GM19324 (cell line): ENCODE results near the gene PNRC2.
"Not testable (repeated sequence)": the region's sequence is repeated elsewhere in the genome, so short reads cannot be mapped to it uniquely, and the experiment has no call there.

Experiments
- ATAC-seq: cut with Tn5 transposase; IDR thresholded peaks from one replicate; pipeline ENCODE4 v1.9.1; 2021; ENCODE audit warnings: mild to moderate bottlenecking, moderate library complexity; ENCODE audit not compliant: unreplicated experiment, low FRiP score

The PNRC2 gene

DNA sequence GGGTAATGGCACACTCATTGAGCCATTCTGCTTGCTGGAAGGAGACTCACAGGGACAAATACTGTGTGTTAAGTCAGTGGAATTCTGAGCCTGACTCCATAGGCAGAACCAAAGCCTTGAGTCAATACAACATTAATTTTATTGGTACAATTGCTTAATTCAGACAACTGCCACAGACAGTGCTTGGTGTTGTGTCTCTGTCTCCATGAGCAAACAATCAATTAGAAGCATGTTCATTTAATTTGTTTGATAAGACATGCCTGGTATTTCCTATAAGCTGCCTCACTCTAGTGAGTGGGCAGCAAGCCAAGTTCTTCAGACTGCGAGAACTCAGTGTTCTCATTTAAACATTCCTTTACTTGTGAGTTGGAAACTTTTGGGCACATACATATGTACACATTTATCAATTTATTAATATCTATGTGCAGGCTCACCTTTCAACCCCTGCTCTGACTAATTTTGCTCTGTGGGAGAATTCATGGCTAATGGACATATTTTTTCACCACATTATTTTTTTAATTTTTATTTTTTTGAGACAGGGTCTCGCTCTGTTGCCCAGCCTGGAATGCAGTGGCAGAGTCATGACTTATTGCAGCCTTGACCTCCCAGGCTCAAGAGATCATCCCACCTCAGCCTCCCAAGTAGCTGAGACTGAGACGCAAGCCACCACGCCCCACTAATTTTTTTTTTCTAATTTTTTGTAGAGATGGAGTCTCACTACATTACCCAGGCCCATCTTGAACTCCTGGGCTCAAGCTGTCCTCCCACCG lies 25.0 kb downstream of the PNRC2 start:
- ATAC-seq = no peak

DNA sequence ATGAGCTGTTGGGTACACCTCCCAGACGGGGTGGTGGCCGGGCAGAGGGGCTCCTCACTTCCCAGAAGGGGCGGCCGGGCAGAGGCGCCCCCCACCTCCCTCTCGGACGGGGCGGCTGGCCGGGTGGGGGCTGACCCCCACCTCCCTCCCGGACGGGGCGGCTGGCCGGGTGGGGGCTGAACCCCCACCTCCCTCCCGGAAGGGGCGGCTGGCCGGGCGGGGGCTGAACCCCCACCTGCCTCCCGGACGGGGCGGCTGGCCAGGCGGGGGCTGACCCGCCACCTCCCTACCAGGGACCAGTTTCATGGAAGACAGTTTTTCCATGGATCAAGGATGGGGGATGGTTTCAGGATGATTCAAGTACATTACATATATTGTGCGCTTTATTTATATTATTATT lies 27.4 kb downstream of the PNRC2 start:
- ATAC-seq = not testable (repeated sequence)

DNA sequence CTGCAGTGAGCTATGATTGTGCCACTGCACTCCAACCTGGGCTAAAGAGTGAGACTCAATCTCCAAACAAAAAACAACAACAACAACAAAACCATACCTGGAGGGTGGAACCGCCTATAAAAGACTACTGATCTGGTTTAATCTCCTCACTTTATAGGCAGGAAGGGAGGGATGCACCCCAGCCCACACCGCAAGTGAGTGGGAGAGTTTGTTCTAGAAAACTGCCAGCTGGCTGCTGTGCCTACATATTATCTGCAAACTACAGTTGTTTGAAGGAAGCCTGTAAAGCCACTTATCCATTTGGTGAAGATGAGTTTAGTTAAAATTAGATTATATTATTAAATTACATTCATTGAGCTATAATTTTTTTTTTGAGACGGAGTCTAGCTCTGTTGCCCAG lies 29.6 kb downstream of the PNRC2 start:
- ATAC-seq = no peak

DNA sequence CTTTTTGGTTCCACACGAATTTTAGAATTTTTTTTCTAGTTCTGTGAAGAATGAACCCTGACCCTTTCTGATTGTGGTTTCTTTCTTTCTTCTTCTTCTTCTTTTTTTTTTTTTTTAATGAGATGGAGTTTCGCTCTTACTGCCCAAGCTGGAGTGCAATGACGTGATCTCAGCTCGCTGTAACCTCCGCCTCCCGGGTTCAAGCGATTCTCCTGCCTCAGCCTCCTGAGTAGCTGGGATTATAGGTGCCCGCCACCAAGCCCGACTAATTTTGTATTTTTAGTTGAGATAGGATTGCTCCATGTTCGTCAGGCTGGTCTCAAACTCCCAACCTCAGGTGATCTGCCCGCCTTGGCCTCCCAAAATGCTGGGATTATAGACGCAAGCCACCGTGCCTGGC lies 32.4 kb downstream of the PNRC2 start:
- not testable (repeated sequence) for ATAC-seq

DNA sequence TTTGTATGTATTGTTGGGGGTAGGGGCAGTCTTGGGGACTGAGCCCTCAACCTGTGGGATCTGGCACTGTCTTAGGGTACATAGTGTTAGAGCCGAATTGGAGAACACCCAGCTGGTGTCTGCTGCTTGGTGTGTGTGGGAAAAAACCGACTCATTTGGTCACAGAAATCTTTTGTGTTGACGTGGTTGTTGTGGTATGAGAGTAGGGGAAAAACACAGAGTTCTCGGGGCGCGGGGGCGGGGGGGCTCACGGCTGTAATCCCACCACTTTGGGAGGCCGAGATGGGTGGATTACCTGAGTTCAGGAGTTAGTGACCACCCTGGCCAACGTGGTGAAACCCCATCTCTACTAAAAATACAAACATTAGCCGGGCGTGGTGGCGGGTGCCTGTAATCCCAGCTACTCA lies 35.8 kb downstream of the PNRC2 start:
- no peak for ATAC-seq

DNA sequence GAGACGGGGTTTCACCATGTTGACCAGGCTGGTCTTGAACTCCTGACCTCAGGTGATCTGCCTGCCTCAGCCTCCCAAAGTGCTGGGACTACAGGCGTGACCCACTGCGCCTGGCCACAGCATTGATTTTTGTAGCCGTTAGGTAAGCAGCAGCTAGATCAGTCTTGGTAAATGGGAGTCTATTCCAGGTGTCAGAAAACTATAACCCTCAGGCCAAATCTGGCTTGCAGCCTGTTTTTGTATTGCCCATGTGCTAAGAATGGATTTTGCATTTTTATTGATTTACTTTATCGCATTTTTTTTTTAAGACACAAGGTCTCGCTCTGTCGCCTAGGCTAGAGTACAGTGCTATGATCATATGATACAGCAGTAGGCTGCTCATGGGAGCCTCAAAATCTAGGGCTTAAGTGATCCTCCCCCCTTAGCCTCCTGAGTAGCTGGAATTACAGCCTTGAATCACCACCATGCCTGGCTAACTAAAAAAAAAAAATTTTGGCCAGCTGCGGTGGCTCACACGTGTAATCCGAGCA lies 37.1 kb downstream of the PNRC2 start:
- no peak for ATAC-seq

DNA sequence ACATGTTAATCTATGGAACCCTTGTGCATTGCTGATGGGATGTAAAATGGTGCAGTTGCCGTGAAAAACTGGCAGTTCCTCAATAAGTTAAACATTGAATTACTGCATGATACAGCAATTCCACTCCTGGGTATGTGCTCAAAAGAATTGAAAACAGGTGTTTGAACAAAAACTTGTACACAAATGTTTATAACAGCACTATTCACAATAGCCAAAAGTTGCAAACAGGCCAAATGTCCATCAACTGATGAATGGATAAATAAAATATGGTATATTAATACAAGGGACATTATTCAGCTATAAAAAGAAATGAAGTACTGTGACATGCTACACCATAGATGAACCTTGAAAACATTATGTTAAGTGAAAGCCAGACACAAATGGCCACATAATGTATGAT lies 38.2 kb downstream of the PNRC2 start:
- no peak for ATAC-seq

DNA sequence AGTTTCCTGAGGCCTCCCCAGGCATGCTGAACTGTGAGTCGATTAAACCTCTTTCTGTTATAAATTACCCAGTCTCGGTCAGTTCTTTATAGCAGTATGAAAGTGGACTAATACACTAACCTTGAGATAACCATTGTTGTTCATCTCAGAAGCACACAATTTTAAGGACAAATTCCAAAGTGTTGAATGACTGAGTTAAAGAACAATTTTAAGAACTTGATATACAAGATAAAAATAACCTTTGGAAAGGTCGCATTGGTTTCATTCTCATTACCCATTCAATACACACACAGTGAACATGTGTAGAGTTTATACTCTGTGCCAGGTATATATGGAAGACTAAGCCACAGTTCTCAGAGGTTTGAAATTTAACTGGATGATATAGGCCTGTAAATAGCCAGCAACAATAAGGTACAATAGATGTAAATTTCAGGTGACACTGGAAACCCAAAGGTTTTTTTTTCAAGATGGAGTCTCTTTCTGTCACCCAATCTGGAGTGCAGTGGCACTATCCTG lies 39.6 kb downstream of the PNRC2 start:
- ATAC-seq = no peak

DNA sequence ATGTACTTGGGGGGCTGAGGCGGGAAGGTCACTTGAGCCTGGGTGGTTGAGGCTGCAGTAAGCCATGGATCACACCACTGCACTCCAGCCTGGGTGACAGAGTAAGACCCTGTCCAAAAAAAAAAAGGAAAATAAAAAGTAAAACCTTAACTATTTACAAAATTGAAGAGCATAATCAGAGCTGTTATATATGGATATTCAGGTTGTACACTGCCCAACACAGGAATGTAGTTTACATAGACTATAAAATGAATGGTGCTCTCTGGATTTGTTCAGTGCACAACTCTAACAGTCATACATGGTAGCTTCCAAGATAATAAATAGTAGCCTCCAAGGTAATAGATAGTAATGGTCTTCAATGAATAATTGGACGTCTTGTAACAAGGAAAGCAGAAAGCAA lies 43.1 kb downstream of the PNRC2 start:
- no peak for ATAC-seq

DNA sequence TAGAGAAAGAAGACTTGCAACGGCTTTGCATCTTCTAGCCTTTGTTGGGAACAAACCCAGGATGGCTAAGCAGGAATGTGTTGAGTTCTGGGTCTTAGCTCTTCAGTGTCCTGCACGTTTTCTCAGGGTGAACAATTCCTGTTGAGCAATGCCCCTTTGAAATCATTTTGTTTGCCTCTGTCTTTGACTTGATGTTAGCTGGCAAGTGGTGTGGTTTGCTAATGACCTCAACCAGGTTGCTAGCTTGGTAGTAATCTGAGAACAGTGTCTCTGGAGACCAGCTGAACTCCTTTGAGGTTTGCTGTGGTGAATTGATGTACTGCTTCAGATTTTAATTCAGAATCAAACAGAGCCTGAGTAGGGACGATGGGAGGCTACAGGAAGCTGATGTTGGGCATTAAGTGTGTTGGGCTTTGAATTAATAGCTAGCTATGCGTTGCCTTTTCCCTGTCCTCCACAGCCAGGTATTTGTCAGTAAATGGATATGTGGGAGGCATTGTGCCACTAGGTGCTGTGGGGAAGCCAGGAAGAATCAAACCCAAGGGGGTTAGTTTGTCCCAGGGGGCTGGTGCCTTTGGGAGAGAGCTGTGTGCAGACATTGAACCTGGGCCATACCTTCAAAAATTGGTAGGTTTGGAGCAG lies 43.8 kb downstream of the PNRC2 start:
- no peak for ATAC-seq

DNA sequence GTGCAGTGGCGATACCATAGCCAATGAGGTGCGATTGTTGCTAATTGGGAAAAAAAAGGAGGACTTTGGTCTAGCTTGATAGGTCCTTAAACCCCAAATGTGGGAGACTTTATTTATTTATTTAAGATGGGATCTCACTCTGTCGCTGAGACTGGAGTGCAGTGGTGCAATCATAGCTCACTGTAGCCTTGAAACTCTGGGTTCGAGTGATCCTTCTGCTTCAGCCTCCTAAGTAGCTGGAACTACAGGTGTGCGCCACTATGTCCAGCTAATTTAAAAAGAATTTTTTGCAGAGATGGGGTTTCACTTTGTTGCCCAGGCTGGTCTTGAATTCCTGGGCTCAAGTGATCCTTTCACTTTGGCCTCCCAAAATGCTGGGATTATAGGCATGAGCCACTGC lies 44.5 kb downstream of the PNRC2 start:
- no peak for ATAC-seq

DNA sequence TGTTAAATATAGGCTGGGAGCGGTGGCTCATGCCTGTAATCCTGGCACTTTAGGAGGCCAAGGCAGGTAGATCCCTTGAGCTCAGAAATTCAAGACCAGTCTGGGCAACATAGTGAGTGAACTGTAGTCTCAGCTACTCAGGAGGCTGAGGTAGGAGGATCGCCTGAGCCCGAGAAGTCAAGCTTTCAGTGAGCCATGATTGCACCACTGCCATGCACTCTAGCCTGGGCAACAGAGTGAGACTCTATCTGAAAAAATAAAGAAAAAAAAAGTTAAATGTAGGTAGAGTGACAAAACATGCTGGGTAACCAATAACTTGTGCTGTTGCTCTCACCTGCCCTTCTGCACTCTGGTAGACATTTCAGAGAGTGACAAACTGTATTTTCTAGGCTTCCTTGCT lies 45.5 kb downstream of the PNRC2 start:
- no peak for ATAC-seq

DNA sequence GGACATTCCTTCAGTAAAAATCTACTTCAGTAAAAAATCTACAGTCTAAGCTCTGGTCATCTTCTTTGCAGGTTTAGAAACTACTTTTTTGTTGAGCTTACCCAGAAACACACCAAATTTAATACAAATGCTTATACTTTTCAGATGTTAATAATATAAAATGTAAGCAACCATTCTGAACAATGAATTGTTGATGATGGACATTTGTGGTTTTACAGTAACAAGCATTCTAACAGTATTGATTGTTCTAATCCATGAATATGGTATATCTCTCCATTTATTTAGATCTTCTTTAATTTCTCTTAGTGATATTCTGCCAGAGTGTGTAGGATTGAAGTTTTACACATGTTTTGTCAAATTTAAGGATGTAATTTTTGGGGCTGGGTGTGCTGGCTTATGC lies 47.5 kb downstream of the PNRC2 start:
- ATAC-seq = no peak

DNA sequence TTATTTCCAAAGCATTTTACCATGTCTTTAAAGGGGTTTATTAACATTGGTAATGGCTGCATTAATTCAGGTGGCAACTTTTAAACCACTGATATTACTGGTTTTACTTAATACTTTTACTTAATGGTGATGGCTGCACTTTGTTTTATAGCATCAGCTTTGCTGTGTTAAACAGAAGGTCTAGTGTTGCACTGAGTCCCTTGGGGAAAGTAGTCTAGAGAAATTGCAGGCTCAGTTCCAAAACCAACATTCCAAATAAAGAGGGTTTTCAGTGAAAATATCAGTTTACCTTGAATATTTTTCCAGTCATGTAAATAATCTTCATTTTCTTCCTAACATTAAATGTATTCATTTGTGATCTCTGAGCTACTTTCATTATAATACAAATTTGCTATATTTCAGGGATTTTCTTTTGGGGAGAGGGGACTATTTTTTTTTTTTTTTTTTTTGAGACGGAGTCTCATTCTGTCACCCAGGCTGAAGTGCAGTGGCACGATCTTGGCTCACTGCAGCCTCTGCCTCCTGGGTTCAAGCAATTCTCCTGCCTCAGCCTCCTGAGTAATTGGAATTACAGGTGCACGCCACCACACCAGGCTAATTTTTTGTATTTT lies 49.1 kb downstream of the PNRC2 start:
- ATAC-seq = not testable (repeated sequence)

DNA sequence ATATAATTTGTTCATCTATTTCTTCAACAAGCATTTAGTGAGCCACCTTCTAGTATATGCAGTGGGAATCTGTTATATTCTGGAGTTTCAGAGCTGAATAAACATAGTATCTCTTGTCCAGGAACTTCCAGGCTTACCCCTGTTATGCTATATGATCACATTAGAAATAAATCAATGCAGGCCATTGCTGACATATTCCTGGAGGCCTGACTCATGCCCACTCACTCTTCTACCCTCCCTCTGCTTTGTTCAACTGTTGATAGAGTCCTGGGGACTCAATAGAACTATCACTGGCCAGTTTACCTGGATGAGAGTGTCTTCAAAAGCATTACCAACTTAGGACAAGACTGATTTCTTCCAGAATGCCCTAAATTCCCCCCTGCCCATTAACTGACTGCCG lies 49.8 kb downstream of the PNRC2 start:
- no peak for ATAC-seq

DNA sequence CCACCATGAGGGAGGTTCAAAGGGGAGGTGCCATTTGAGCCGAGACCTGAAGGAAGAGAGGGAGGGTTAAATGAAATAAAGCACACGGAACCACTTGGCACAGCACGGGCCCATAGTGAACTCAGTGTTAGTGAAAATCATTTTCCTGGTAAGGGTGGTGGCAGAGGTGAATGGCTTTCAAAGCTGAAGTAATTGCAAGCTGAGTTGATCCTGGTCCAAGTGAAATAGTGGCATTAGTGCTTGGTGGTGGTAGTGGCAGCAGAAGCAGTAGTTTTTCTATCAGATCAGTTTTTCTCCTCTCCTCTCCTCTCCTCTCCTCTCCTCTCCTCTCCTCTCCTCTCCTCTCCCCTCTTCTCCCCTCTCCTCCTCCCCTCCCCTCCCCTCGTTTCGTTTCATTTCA lies 51.0 kb downstream of the PNRC2 start:
- ATAC-seq = no peak

DNA sequence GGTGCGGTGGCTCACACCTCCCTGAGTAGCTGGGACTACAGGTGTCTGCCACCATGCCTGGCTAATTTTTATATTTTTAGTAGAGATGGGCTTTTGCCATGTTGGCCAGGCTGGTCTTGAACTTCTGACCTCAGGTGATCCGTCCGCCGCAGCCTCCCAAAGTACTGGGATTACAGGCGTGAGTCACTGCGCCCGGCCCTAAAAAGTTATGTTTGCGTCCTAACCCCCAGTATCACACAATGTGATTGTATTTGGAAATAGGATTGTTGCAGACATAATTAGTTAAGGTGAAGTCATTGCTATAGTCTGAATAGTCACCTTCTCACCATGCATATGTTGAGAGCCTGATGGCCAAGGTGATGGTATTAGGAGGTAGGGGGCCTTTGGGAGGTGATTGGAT lies 53.2 kb downstream of the PNRC2 start:
- ATAC-seq = not testable (repeated sequence)
